H9 (cell line): Measurements from ENCODE around the gene MPC1. TPM values are rescaled to one million over a fixed set of nuclear protein-coding genes. Genes with fewer than 3 reads are reported as not detected.

Source experiments
- DNase-seq: peaks from one replicate; pipeline ENCODE4 v3.0.0-alpha.2; 2017
- H2AFZ ChIP-seq: one replicate; pipeline ENCODE4 v1.6.1; 2013; ENCODE audit warnings: mild to moderate bottlenecking, low read length, control low read depth, moderate library complexity
- H2AK5ac ChIP-seq: 2 replicates; pipeline ENCODE4 v1.6.1; 2013; ENCODE audit warnings: low read length, control low read depth, mixed read lengths; ENCODE audit not compliant: insufficient read length
- H2BK120ac ChIP-seq: one replicate; pipeline ENCODE4 v1.6.1; 2013; ENCODE audit warnings: low read depth, mild to moderate bottlenecking, low read length, control low read depth, inconsistent platforms; ENCODE audit not compliant: poor library complexity, severe bottlenecking
- H2BK12ac ChIP-seq: 2 replicates; pipeline ENCODE4 v1.6.1; 2013; ENCODE audit warnings: low read length, control low read depth, mixed read lengths, low read depth; ENCODE audit not compliant: insufficient read length
- H2BK15ac ChIP-seq: 2 replicates; pipeline ENCODE4 v1.6.1; 2013; ENCODE audit warnings: low read depth, low read length, control low read depth
- H2BK20ac ChIP-seq: one replicate; pipeline ENCODE4 v1.6.1; 2013; ENCODE audit warnings: low read depth, mild to moderate bottlenecking, low read length, control low read depth, inconsistent platforms; ENCODE audit not compliant: poor library complexity, severe bottlenecking
- H2BK5ac ChIP-seq: 2 replicates; pipeline ENCODE4 v1.6.1; 2013; ENCODE audit warnings: low read length, control low read depth, mixed read lengths; ENCODE audit not compliant: insufficient read length
- H3K14ac ChIP-seq: 2 replicates; pipeline ENCODE4 v1.6.1; 2013; ENCODE audit warnings: low read length, control low read depth; ENCODE audit not compliant: insufficient read depth
- H3K18ac ChIP-seq: 2 replicates; pipeline ENCODE4 v1.6.1; 2013; ENCODE audit warnings: low read depth, mild to moderate bottlenecking, mixed read lengths, low read length, control low read depth; ENCODE audit not compliant: insufficient read length
- H3K23ac ChIP-seq: 2 replicates; pipeline ENCODE4 v1.6.1; 2013; ENCODE audit warnings: low read length, control low read depth, mixed read lengths, low read depth; ENCODE audit not compliant: insufficient read length
- H3K23me2 ChIP-seq: 2 replicates; pipeline ENCODE4 v1.6.1; 2013; ENCODE audit warnings: low read depth, mild to moderate bottlenecking, mixed read lengths, low read length, control low read depth; ENCODE audit not compliant: insufficient read length, poor library complexity, severe bottlenecking
- H3K27ac ChIP-seq: 2 replicates; pipeline ENCODE4 v1.5.1; 2013; ENCODE audit warnings: low read length, control low read depth, mixed read lengths, low read depth; ENCODE audit not compliant: insufficient read length
- H3K27me3 ChIP-seq: 2 replicates; pipeline ENCODE4 v1.6.1; 2013; ENCODE audit warnings: low read length, control low read depth, inconsistent platforms; ENCODE audit not compliant: insufficient read depth
- H3K4ac ChIP-seq: 2 replicates; pipeline ENCODE4 v1.6.1; 2013; ENCODE audit warnings: low read depth, mild to moderate bottlenecking, control low read depth, inconsistent platforms, low read length, moderate library complexity
- H3K4me1 ChIP-seq: 2 replicates; pipeline ENCODE4 v1.6.1; 2013; ENCODE audit warnings: low read length, control low read depth, inconsistent platforms; ENCODE audit not compliant: insufficient read depth
- H3K4me2 ChIP-seq: 2 replicates; pipeline ENCODE4 v1.6.1; 2013; ENCODE audit warnings: low read length, control low read depth, mixed read lengths; ENCODE audit not compliant: insufficient read length, insufficient read depth
- H3K56ac ChIP-seq: 2 replicates; pipeline ENCODE4 v1.6.1; 2013; ENCODE audit warnings: low read depth, mild to moderate bottlenecking, mixed read lengths, low read length, control low read depth; ENCODE audit not compliant: insufficient read length
- H3K79me1 ChIP-seq: 2 replicates; pipeline ENCODE4 v1.6.1; 2013; ENCODE audit warnings: low read depth, mild to moderate bottlenecking, moderate library complexity, low read length, control low read depth, inconsistent platforms; ENCODE audit not compliant: insufficient read depth, poor library complexity, severe bottlenecking
- H3K79me2 ChIP-seq: 2 replicates; pipeline ENCODE4 v1.6.1; 2013; ENCODE audit warnings: low read length, control low read depth, inconsistent platforms; ENCODE audit not compliant: insufficient read depth
- H3K9ac ChIP-seq: 2 replicates; pipeline ENCODE4 v1.6.1; 2013; ENCODE audit warnings: low read length, control low read depth, mixed read lengths; ENCODE audit not compliant: insufficient read length; ENCODE audit errors: extremely low read depth
- H3K9me3 ChIP-seq: one replicate; pipeline ENCODE4 v1.6.1; 2013; ENCODE audit warnings: low read depth, low read length, inconsistent platforms; ENCODE audit not compliant: control insufficient read depth
- H3T11ph ChIP-seq: one replicate; pipeline ENCODE4 v1.6.1; 2013; ENCODE audit warnings: mild to moderate bottlenecking, low read length, control low read depth, inconsistent platforms
- H4K20me1 ChIP-seq: one replicate; pipeline ENCODE4 v1.6.1; 2013; ENCODE audit not compliant: control insufficient read depth, insufficient read length, insufficient read depth
- H4K5ac ChIP-seq: 2 replicates; pipeline ENCODE4 v1.6.1; 2013; ENCODE audit warnings: low read depth, mild to moderate bottlenecking, mixed read lengths, low read length, control low read depth; ENCODE audit not compliant: insufficient read length
- H4K8ac ChIP-seq: replicated peaks from 2 replicates; pipeline ENCODE4 v1.6.1; 2013; ENCODE audit warnings: low read length, control low read depth, mixed read lengths, low read depth; ENCODE audit not compliant: insufficient read length
- H4K91ac ChIP-seq: 2 replicates; pipeline ENCODE4 v1.6.1; 2013; ENCODE audit warnings: low read depth, mild to moderate bottlenecking, moderate library complexity, mixed read lengths, low read length, control low read depth; ENCODE audit not compliant: insufficient read length
- H3K27ac Mint-ChIP-seq, 3 experiments: 2 replicates in 2 of 3; 3 replicates in 1 of 3; pipeline ENCODE4 v1.8.0; 2020 to 2021; ENCODE audit warnings: mixed read lengths in 3 of 3, mild to moderate bottlenecking in 1 of 3, moderate library complexity in 1 of 3
- H3K27me3 Mint-ChIP-seq: 2 replicates; pipeline ENCODE4 v1.8.0; 2021; ENCODE audit warnings: low read depth, mild to moderate bottlenecking, moderate library complexity, mixed read lengths
- H3K36me3 Mint-ChIP-seq, 3 experiments: 2 replicates in 2 of 3; 3 replicates in 1 of 3; pipeline ENCODE4 v1.8.0; 2020 to 2021; ENCODE audit warnings: low read depth in 3 of 3, mixed read lengths in 3 of 3; ENCODE audit not compliant: insufficient read depth in 1 of 3
- H3K4me1 Mint-ChIP-seq, 2 experiments: 2 replicates each; pipeline ENCODE4 v1.8.0; 2020; ENCODE audit warnings: mixed read lengths in 2 of 2
- H3K4me3 Mint-ChIP-seq, 2 experiments: 2 replicates in 1 of 2; 3 replicates in 1 of 2; pipeline ENCODE4 v1.8.0; 2020 to 2021; ENCODE audit warnings: mild to moderate bottlenecking in 2 of 2, mixed read lengths in 2 of 2, moderate library complexity in 1 of 2
- H3K9me3 Mint-ChIP-seq, 2 experiments: 2 replicates in 1 of 2; 3 replicates in 1 of 2; pipeline ENCODE4 v1.8.0; 2020; ENCODE audit warnings: mild to moderate bottlenecking in 2 of 2, mixed read lengths in 2 of 2, moderate library complexity in 1 of 2
- WGBS: extraction: QIAGEN DNeasy Blood & Tissue Kit; methylation state at CpG from one replicate; pipeline ENCODE4 v1.1.7; 2013; ENCODE audit warnings: missing lambda C conversion rate, low lambda C conversion rate, mixed read lengths; ENCODE audit not compliant: insufficient read length; ENCODE audit errors: extremely low coverage; 5-methylcytosine and 5-hydroxymethylcytosine counted together
- total RNA-seq: library from RNA; stranded (reverse); gene quantifications from 2 replicates; pipeline ENCODE4 v1.2.1, GENCODE V29; 2021
- TF ChIP-seq, protein P1 (sequence below): fragments of 200-600 bp; sonication (generic); conservative IDR thresholded peaks from 3 replicates; pipeline ENCODE4 v1.8.0; 2021; ENCODE audit warnings: antibody characterized with exemption, mild to moderate bottlenecking

Gene MPC1
- total RNA-seq, 1 experiment from 2014 or later, result 10.0 TPM

GRCh38 chr6:166370489-166370888 lies 12.3 kb downstream of the MPC1 start:
- H4K20me1 ChIP-seq, result no peaks in the 10 kb centered on the region
- no peak overlapping the region for H2AFZ ChIP-seq
- no peaks in the 10 kb centered on the region for H3K79me2 ChIP-seq
- H3K9me3 ChIP-seq, result no peaks in the 10 kb centered on the region
- H3T11ph ChIP-seq, result no peak overlapping the region
- no peak overlapping the region for H3K14ac ChIP-seq
- no peak overlapping the region for H2BK20ac ChIP-seq
- H2BK120ac ChIP-seq, result no peak overlapping the region
- no peak overlapping the region for H2AK5ac ChIP-seq
- H2BK12ac ChIP-seq, result no peak overlapping the region
- H3K79me1 ChIP-seq, result no peaks in the 10 kb centered on the region
- H3K4me2 ChIP-seq, result no peak overlapping the region
- H3K23me2 ChIP-seq, result peaks cover 4% of the 10 kb centered on the region
- no peak overlapping the region for H4K8ac ChIP-seq
- no peak overlapping the region for H3K9ac ChIP-seq
- no peak overlapping the region for H3K18ac ChIP-seq
- H3K4me3 Mint-ChIP-seq, result no peak overlapping the region
- no peak overlapping the region for H3K56ac ChIP-seq
- no CpG with 5 or more reads among the region's 3 CpGs for WGBS
- no peak overlapping the region for H2BK5ac ChIP-seq
- no peaks in the 10 kb centered on the region for H3K9me3 Mint-ChIP-seq
- TF ChIP-seq, protein P1, sequence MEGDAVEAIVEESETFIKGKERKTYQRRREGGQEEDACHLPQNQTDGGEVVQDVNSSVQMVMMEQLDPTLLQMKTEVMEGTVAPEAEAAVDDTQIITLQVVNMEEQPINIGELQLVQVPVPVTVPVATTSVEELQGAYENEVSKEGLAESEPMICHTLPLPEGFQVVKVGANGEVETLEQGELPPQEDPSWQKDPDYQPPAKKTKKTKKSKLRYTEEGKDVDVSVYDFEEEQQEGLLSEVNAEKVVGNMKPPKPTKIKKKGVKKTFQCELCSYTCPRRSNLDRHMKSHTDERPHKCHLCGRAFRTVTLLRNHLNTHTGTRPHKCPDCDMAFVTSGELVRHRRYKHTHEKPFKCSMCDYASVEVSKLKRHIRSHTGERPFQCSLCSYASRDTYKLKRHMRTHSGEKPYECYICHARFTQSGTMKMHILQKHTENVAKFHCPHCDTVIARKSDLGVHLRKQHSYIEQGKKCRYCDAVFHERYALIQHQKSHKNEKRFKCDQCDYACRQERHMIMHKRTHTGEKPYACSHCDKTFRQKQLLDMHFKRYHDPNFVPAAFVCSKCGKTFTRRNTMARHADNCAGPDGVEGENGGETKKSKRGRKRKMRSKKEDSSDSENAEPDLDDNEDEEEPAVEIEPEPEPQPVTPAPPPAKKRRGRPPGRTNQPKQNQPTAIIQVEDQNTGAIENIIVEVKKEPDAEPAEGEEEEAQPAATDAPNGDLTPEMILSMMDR, result no peak
- H3K36me3 Mint-ChIP-seq, result peaks cover 0 to 3% (median 2%) of the 10 kb centered on the region in 3 experiments; a peak in 1 of 7 replicates
- H3K27ac ChIP-seq, result no peak overlapping the region
- H3K4ac ChIP-seq, result no peak overlapping the region
- DNase-seq, result no peak
- H3K23ac ChIP-seq, result no peak overlapping the region
- peaks cover 25 to 41% of the 10 kb centered on the region in 2 experiments for H3K4me1 Mint-ChIP-seq
- H4K5ac ChIP-seq, result no peak overlapping the region
- no peak overlapping the region for H2BK15ac ChIP-seq
- no peak overlapping the region for H4K91ac ChIP-seq
- H3K4me1 ChIP-seq, result peaks cover 4% of the 10 kb centered on the region; the same call in 1 of the 2 replicates
- H3K27me3 ChIP-seq, result no peaks in the 10 kb centered on the region
- H3K27me3 Mint-ChIP-seq, result no peaks in the 10 kb centered on the region
- no peak overlapping the region for H3K27ac Mint-ChIP-seq
